GM18507 (cell line): ENCODE data around the gene RUVBL1.

Source experiments
- DNase-seq: peaks from one replicate; pipeline ENCODE4 v3.0.0; 2011; ENCODE audit warnings: low read depth; ENCODE audit not compliant: insufficient read length; ENCODE audit errors: extremely low spot score
- FAIRE-seq: peaks from 2 replicates; lab custom pipeline; 2011; peaks lifted over from hg19 to GRCh38; lab: Jason Lieb, UNC

RUVBL1 gene

GRCh38 chr3:128072454-128073184 is 51.0 kb downstream of the RUVBL1 start:
- no peak for FAIRE-seq

GRCh38 chr3:128071771-128072453 is 51.7 kb downstream of the RUVBL1 start:
- FAIRE-seq = no peak

More at GRCh38 chr3:128072454-128073184, 51.0 kb downstream of the RUVBL1 start:
- no peak for DNase-seq

GRCh38 chr3:128070898-128071591 is 52.6 kb downstream of the RUVBL1 start:
- DNase-seq (no peak), FAIRE-seq (no peak)

More at GRCh38 chr3:128071771-128072453, 51.7 kb downstream of the RUVBL1 start:
- no peak for DNase-seq

- no peak for FAIRE-seq
Observed at GRCh38 chr3:128069271-128069670, 54.3 kb downstream of the RUVBL1 start.

GRCh38 chr3:128068156-128068620 is 55.4 kb downstream of the RUVBL1 start:
- DNase-seq (peak; percentile 22), FAIRE-seq (no peak)

More at GRCh38 chr3:128069271-128069670, 54.3 kb downstream of the RUVBL1 start:
- no peak for DNase-seq

GRCh38 chr3:128067489-128067888 is 56.1 kb downstream of the RUVBL1 start:
- DNase-seq (no peak), FAIRE-seq (no peak)

- FAIRE-seq (no peak), DNase-seq (no peak)
Observed at GRCh38 chr3:128066676-128067075, 56.9 kb downstream of the RUVBL1 start.

- no peak for DNase-seq
- no peak for FAIRE-seq
Observed at GRCh38 chr3:128066114-128066513, 57.5 kb downstream of the RUVBL1 start.

- DNase-seq (no peak), FAIRE-seq (no peak)
Observed at GRCh38 chr3:128064962-128065361, 58.6 kb downstream of the RUVBL1 start.

- DNase-seq = no peak
- no peak for FAIRE-seq
Observed at GRCh38 chr3:128063865-128064264, 59.7 kb downstream of the RUVBL1 start.

- DNase-seq (no peak), FAIRE-seq (no peak)
Observed at GRCh38 chr3:128062033-128062745, 61.4 kb downstream of the RUVBL1 start.

GRCh38 chr3:128060473-128061381 is 62.9 kb downstream of the RUVBL1 start:
- FAIRE-seq = no peak
- no peak for DNase-seq

GRCh38 chr3:128056258-128056657 is 67.4 kb downstream of the RUVBL1 start:
- FAIRE-seq (no peak), DNase-seq (no peak)

- FAIRE-seq = no peak
- DNase-seq = no peak
Observed at GRCh38 chr3:128054367-128054766, 69.2 kb downstream of the RUVBL1 start.

- DNase-seq (no peak), FAIRE-seq (no peak)
Observed at GRCh38 chr3:128053614-128054013, 70.0 kb downstream of the RUVBL1 start.

- peak; percentile 44 for FAIRE-seq
- no peak for DNase-seq
Observed at GRCh38 chr3:128052595-128053351, 70.8 kb downstream of the RUVBL1 start.

GRCh38 chr3:128051837-128052594 is 71.6 kb downstream of the RUVBL1 start, which contains the start of gene SEC61A1:
Gene SEC61A1 (plus strand): TSS chr3:128052437. CDS start chr3:128052553, 116 bp downstream.
- DNase-seq (peak; percentile 98), FAIRE-seq (peak; percentile 90)
